Upper lobe of left lung (tissue), 6 donors: ENCODE results near the gene WDR59. TPM values are rescaled to one million over a fixed set of nuclear protein-coding genes. Genes with fewer than 3 reads are reported as not detected.

Experiments
- ATAC-seq, 2 donors: fragments of 200-7000 bp; cut with Tn5 transposase; one replicate each; pipeline ENCODE4 v1.9.1; 2022; ENCODE audit warnings: mild to moderate bottlenecking in 2 of 2, moderate library complexity in 2 of 2; ENCODE audit not compliant: low FRiP score in 2 of 2
- DNase-seq, 2 donors: peaks; one replicate each; pipeline ENCODE4 v3.0.0-alpha.2; 2019 to 2020
- H3K27ac ChIP-seq, 4 donors: fragments of 200-600 bp; sonication (generic); one replicate each; pipeline ENCODE4 v1.5.1; 2016 to 2019
- H3K27me3 ChIP-seq, 4 donors: fragments of 200-600 bp; sonication (generic); one replicate each; pipeline ENCODE4 v1.5.1; 2017 to 2019
- H3K36me3 ChIP-seq, 4 donors: fragments of 200-600 bp; sonication (generic); one replicate each; pipeline ENCODE4 v1.5.1; 2016 to 2019
- H3K4me1 ChIP-seq, 4 donors: fragments of 200-600 bp; sonication (generic); one replicate each; pipeline ENCODE4 v1.5.1; 2018 to 2019
- H3K4me3 ChIP-seq, 4 donors: fragments of 200-600 bp; sonication (generic); one replicate each; pipeline ENCODE4 v1.5.1; 2017 to 2019; ENCODE audit warnings: mild to moderate bottlenecking in 2 of 4, moderate library complexity in 1 of 4
- H3K9me3 ChIP-seq, 4 donors: fragments of 200-600 bp; sonication (generic); one replicate each; pipeline ENCODE4 v1.5.1; 2018 to 2019
- EP300 ChIP-seq, 4 donors: sonication (generic); formaldehyde crosslinking; IDR thresholded peaks; one replicate each; pipeline ENCODE4 v1.5.1; 2017; ENCODE audit warnings: antibody characterized with exemption in 4 of 4, control low read depth in 2 of 4
- POLR2A ChIP-seq, 4 donors: fragments of 450-650 bp; IDR thresholded peaks; one replicate each; pipeline ENCODE4 v1.5.1; 2016 to 2017; ENCODE audit warnings: antibody characterized with exemption in 4 of 4, mild to moderate bottlenecking in 2 of 4
- POLR2AphosphoS5 ChIP-seq, 2 donors: sonication (generic); formaldehyde crosslinking; IDR thresholded peaks; one replicate each; pipeline ENCODE4 v1.5.1; 2017; ENCODE audit warnings: antibody characterized with exemption in 2 of 2
- WGBS, 2 donors: methylation state at CpG; one replicate each; pipeline ENCODE4 v1.1.5; 2017 to 2018; 5-methylcytosine and 5-hydroxymethylcytosine counted together
- total RNA-seq, 6 donors: library from RNA; depleted of rRNA in 4 of 6; stranded (reverse); fragments of >200 nt in 4 of 6; gene quantifications; one replicate each; pipeline versions ENCODE4 v1.1.0 to v1.2.1, GENCODE V29; 2016 to 2021
- TF ChIP-seq, protein P1 (sequence below), 6 experiments: fragments of 450-650 bp in 4 of 6; fragments of 200-600 bp in 2 of 6; sonication (generic) in 2 of 6; IDR thresholded peaks; one replicate each; pipeline ENCODE4 v1.5.1; 2016 to 2019; ENCODE audit warnings: antibody characterized with exemption in 6 of 6
- donor health status: DM: no; HTN: no; CAD: no; lungs with moderate emphysema.
- donor health status: DM: no; HTN: yes; CAD: no; lungs with severe emphysema.

The WDR59 gene
- total RNA-seq, 6 donors from 2014 or later, result 16.0 to 138 (median 37.5) TPM

DNA sequence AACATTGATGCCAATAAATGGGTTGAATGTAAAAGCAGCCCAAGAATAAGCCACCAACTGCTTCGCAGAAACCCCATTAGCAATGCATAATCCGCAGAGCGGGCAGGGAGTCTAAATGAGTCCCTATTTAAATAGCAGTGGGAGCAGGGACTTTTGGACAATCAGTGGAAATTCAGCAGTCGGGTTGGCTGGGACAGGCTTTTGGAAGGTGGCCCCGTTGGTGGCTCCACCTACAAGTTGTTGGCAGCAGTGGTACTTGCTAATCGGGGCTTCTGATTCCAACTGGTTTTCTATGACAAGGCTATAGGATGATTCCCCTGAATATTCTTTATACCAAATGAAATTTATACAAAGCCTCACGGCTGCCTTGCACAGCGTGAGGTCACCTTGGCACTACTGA, 86.3 kb downstream of the WDR59 start:
- Histone ChIP-seq H3K27ac (no peak overlapping the region), H3K27me3 (no peaks in the 10 kb centered on the region), H3K9me3 (no peaks in the 10 kb centered on the region), H3K4me1 (no peaks in the 10 kb centered on the region), H3K4me3 (no peak overlapping the region), H3K36me3 (peaks cover 4 to 66% (median 16%) of the 10 kb centered on the region in 4 donors)
- ATAC-seq (no peak), DNase-seq (no peak)
- TF ChIP-seq POLR2AphosphoS5 (IDR thresholded peaks at IDR 0.05) (no peak), POLR2A (IDR thresholded peaks at IDR 0.05) (no peak), EP300 (IDR thresholded peaks at IDR 0.05) (no peak)
- TF ChIP-seq, protein P1, sequence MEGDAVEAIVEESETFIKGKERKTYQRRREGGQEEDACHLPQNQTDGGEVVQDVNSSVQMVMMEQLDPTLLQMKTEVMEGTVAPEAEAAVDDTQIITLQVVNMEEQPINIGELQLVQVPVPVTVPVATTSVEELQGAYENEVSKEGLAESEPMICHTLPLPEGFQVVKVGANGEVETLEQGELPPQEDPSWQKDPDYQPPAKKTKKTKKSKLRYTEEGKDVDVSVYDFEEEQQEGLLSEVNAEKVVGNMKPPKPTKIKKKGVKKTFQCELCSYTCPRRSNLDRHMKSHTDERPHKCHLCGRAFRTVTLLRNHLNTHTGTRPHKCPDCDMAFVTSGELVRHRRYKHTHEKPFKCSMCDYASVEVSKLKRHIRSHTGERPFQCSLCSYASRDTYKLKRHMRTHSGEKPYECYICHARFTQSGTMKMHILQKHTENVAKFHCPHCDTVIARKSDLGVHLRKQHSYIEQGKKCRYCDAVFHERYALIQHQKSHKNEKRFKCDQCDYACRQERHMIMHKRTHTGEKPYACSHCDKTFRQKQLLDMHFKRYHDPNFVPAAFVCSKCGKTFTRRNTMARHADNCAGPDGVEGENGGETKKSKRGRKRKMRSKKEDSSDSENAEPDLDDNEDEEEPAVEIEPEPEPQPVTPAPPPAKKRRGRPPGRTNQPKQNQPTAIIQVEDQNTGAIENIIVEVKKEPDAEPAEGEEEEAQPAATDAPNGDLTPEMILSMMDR (IDR thresholded peaks at IDR 0.05), result no peak
- 85 to 93% methylated on average over 8 of the region's 8 CpGs for WGBS, 2 donors

DNA sequence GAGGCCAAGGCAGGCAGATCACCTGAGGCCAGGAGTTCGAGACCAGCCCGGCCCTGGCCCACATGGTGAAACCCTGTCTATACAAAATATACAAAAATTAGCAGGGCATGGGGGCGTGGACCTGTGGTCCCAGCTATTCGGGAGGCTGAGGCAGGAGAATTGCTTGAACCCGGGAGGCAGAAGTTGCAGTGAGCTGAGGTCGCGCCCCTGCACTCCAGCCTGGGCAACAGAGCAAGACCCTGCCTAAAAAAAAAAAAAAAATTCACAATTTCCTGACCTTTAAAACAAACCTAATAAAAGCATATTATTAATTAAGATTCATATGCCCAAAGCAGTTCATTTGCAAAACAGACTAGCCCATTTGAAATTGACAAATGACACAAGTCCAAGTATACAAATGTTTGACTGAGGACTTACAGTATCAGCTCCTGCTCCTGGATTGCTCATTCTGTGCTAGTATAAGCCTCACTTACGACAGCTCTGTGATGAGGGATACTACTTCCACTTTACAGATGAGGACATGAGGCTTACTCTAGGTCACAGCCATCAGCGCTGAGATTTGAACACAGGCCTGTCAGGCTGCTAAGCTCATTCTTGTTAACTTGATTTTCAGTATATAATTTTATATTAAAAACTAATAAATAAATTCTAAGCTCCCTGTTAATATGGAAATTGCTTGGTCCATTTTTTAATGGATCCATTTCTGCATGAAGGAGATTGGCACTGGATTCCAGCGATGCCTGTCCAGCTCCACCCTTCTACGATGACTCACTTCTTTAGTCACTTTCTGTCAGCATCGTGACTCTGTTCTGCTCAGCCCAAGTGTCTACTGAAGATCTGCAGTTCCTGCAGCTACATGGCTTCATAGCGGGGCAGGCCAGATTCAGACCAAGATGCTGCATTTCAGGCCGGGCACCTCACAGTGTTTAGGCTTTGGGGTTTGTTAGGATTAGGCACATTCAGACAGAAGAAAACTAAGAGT, 88.2 kb downstream of the WDR59 start:
- no peak for DNase-seq
- ATAC-seq, result peak in 1 of 2 donors; percentile 73
- 94 to 96% methylated on average over 14 of the region's 14 CpGs for WGBS, 2 donors
- no peaks in the 10 kb centered on the region for H3K9me3 ChIP-seq
- no peaks in the 10 kb centered on the region for H3K27me3 ChIP-seq
- H3K4me3 ChIP-seq, result no peak overlapping the region
- no peak overlapping the region for H3K27ac ChIP-seq
- TF ChIP-seq, protein P1 (IDR thresholded peaks at IDR 0.05), result no peak
- TF ChIP-seq POLR2A (IDR thresholded peaks at IDR 0.05) (no peak), EP300 (IDR thresholded peaks at IDR 0.05) (no peak), POLR2AphosphoS5 (IDR thresholded peaks at IDR 0.05) (no peak)
- H3K36me3 ChIP-seq, result peaks cover 7 to 67% (median 19%) of the 10 kb centered on the region in 4 donors
- no peaks in the 10 kb centered on the region for H3K4me1 ChIP-seq

DNA sequence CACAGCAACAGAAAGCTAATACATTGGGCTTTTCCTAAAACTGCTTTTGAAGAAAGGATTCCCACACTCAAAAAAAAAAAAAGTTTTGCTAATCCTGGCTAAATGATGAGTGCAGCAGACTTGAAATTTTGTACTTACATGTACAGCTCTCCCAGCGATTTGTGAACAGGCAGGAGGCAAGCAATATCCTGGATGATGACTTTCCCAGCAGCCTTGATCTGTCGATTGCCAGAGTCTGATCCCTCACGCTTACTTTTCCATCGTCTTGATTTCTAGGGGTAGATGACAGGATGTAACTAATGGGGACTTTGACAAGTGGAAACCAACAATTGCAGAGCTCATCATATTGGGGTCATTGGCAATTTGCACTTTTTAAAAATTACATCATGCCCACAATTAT, 91.4 kb downstream of the WDR59 start:
- no peak for ATAC-seq

DNA sequence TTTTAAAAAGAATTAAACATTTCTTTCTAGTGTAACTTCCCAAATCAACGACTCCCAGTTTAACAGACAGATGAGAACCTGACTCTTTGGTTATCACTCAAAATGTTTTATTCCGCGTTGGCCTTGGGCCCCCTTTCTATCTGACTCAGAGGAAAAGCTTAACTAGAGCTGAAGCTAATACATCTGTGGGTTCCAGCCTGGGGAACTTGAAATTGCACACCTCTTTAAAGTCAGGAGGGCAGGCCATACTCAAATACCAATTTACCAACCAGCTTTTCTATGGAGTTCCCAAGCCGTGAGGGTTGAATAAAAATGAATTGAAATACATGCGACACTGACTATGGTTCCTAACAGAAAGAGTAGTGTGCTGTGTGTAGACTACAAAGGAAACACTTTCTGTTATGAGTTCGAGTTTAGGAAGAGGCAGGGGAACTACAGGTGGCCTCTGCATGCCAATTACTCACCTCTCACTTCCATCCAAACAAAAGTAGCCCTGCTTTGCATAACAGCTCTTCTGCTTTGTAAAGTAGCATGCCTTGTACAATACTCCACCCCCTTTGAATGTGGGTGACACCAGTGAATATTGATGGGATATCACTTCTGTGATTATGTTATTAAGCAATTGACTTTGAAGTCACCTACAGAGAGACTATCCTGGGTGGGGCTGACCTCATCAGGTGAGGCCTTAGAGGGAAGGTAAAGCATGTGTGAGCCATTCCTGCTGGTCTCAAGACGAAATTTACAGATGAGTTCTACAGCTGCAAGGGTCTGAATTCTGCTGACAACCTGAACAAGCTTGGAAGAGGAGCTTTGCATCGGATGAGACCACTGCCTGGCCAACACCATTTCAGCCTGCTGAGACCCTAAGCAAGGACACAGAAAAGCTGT, 92.1 kb downstream of the WDR59 start:
- Histone ChIP-seq H3K36me3 (peaks cover 19 to 69% (median 30%) of the 10 kb centered on the region in 4 donors), H3K9me3 (no peaks in the 10 kb centered on the region), H3K4me1 (no peaks in the 10 kb centered on the region), H3K27me3 (no peaks in the 10 kb centered on the region), H3K27ac (no peak overlapping the region), H3K4me3 (no peak overlapping the region)
- TF ChIP-seq EP300 (IDR thresholded peaks at IDR 0.05), result no peak
- TF ChIP-seq, protein P1 (IDR thresholded peaks at IDR 0.05), result no peak
- no peak for TF ChIP-seq POLR2AphosphoS5 (IDR thresholded peaks at IDR 0.05)
- no peak for TF ChIP-seq POLR2A (IDR thresholded peaks at IDR 0.05)
- no peak for ATAC-seq
- 89% methylated on average over 8 of the region's 8 CpGs for WGBS, 2 donors
- no peak for DNase-seq

More for the DNA sequence above, 91.4 kb downstream of the WDR59 start:
- DNase-seq, result no peak
- no peaks in the 10 kb centered on the region for H3K9me3 ChIP-seq
- no peak for TF ChIP-seq EP300 (IDR thresholded peaks at IDR 0.05)
- TF ChIP-seq POLR2AphosphoS5 (IDR thresholded peaks at IDR 0.05), result no peak
- no peaks in the 10 kb centered on the region for H3K4me1 ChIP-seq
- 91 to 95% methylated on average over 4 of the region's 4 CpGs for WGBS, 2 donors
- H3K36me3 ChIP-seq, result peaks cover 20 to 69% (median 27%) of the 10 kb centered on the region in 4 donors
- H3K4me3 ChIP-seq, result no peak overlapping the region
- H3K27me3 ChIP-seq, result no peaks in the 10 kb centered on the region
- no peak overlapping the region for H3K27ac ChIP-seq

DNA sequence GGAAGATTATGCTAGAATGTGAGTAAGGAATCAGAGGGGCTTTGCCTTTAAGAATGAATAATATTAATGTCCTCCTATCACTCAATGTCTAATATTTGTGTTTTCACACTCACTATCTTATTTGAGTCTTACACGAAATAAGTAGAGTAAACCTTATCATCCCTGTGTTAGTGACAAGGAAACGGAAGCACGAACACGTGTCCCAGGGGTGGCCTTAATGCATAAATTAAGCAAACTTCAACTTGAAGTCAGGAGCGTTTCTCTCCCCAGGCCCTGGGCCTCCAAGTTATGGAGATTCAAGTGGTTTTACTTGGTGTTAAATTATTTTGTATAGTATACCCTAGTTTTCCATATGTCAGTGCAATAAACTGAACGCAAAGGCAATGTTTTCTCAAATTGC, 96.0 kb downstream of the WDR59 start:
- H3K36me3 ChIP-seq, result peaks cover 30 to 96% (median 54%) of the 10 kb centered on the region in 4 donors
- 89 to 91% methylated on average over 6 of the region's 6 CpGs for WGBS, 2 donors
- no peaks in the 10 kb centered on the region for H3K27me3 ChIP-seq

More for the DNA sequence above, 96.0 kb downstream of the WDR59 start:
- Histone ChIP-seq H3K4me1 (no peaks in the 10 kb centered on the region), H3K27ac (no peak overlapping the region), H3K9me3 (no peaks in the 10 kb centered on the region), H3K4me3 (no peak overlapping the region)
- ATAC-seq (no peak), DNase-seq (no peak)
- TF ChIP-seq POLR2A (IDR thresholded peaks at IDR 0.05) (no peak), EP300 (IDR thresholded peaks at IDR 0.05) (no peak), POLR2AphosphoS5 (IDR thresholded peaks at IDR 0.05) (no peak)
